HG03280 (cell line): ENCODE measurements around the gene TMPO.
A peak's percentile ranks its signal among the peaks of the same experiment; 100 is the strongest.
"Not testable (repeated sequence)": the region's sequence is repeated elsewhere in the genome, so short reads cannot be mapped to it uniquely, and the experiment has no call there.

Experiments used
- ATAC-seq: cut with Tn5 transposase; IDR thresholded peaks from one replicate; pipeline ENCODE4 v1.9.1; 2021; ENCODE audit warnings: mild to moderate bottlenecking, moderate library complexity; ENCODE audit not compliant: unreplicated experiment

Gene TMPO

DNA sequence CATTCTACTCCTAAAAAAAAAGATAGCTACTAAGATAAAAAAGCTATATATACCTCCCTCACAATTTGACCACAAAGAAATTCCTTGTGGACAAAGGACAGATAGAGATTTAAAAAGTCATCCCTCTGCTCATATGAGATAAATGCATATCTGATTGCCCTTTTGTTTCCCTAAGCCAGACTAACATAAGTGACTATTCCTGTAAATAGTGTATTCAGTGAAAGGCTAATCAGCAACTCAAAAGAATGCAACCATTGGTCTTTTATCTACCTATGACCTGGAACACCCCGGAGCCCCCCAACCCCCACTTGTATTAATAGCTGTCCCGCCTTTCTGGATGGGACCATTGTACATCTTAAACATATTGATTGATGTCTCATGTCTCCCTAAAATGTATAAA lies 6.3 kb upstream of the TMPO start:
- no peak for ATAC-seq

DNA sequence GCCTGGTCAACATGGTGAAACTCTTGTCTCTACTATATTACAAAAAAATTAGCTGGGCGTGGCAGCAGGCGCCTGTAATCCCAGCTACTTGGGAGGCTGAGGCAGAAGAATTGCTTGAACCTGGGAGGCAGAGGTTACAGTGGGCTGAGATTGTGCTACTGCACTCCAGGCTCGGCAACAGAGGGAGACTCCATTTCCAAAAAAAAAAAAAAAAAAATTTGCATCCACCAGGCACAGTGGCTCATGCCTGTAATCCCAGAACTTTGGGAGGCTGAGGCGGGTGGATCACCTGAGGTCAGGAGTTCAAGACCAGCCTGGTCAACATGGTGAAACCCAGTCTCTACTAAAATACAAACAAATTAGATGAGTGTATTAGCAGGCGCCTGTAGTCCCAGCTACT lies 3.6 kb upstream of the TMPO start:
- ATAC-seq = not testable (repeated sequence)

DNA sequence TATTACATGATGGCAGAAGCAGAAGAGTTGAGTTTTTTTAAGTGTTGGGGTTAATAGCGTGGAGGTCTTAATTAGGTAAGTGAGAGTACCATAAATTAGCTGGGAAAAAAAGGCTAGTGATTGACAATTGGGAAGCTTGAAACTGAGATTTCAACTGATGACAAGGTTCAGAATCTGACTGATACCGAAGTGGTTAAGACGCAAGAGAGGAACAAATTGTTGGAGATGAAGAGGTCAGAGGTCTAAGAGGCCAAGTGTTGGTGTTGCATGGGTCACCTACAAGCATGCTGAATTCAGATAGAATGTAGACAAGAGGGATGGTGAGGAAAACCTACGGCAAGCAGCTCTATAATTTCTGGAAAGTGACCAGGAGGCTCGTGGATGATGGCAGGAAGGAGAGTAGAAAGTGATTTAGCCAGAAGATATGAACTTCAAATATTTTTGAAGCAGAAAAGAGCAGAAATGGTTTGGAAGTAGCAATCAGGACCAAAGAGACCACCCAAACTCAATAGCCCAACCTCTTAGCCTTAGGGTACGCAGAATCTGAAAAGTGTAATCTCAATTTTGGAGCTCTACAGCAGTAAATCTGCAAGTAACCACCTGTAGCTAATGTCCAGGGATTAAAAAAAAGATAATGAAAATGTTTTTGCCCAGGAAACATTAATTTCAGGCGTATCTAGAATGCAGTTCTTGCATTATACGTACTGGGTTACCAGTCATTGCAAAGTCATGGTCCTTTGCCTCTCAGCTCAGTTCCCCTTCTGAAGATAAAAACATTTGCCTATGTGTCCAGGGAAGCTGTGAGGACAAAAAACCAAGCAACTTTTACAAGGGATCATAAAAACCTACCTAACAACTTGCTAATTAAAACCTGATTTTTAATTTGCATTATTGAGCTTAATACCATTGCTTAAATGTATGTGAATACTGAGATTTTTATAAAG lies 1.7 kb upstream of the TMPO start:
- ATAC-seq = no peak

DNA sequence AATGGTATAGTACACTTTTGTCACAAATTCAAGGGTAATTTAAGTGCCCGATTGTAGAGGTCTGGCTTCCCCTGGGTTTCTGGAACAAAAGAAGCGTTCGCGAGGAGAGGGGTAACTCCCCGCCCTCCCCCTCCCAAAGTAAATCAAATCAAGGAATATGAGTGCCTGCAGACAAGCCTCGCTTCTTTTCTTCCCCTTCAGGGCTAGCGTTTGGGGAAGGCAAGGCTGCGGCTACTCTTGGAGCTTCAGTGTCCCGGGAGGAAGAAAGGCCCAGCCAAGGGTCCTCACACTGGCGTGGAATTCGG lies 456 bp upstream of the TMPO start:
- ATAC-seq = no peak

DNA sequence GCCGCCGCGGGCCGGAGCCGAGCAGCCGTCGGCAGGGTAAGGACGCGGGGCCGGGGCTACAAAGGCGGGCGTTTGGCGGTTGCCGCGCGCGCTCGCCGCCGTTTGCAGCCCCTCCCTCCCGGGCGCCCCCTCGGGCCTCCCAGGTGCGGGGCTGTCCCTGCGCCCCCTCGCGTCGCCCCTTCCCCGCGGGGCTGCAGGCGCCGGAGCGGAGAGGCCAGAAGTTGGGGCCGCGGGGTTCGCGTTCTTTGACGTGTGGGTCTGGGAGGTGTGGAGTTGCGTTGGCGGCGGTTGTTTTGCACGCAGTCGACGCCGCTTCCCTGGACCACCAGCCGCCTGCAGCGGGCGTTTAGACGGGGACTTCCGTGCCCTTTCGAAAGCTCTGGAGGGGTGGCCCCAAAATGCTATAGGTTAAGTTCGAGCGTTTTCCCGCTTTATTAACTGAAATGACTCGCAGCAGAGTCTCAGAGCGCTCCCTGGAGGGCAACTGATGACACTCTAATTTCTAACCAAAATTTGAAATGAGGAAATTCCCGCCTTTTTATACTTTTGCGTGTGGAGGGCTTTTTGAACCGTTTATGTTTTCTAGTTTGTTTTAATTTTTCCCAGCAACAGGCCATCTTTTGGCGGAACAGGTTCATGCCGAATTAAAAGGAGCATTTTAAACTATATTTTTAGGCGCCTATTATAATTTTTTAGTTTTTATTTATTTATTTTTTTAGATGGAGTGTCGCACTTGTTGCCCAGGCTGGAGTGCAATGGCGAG lies 902 bp downstream of the TMPO start:
- ATAC-seq = peak; percentile 51

DNA sequence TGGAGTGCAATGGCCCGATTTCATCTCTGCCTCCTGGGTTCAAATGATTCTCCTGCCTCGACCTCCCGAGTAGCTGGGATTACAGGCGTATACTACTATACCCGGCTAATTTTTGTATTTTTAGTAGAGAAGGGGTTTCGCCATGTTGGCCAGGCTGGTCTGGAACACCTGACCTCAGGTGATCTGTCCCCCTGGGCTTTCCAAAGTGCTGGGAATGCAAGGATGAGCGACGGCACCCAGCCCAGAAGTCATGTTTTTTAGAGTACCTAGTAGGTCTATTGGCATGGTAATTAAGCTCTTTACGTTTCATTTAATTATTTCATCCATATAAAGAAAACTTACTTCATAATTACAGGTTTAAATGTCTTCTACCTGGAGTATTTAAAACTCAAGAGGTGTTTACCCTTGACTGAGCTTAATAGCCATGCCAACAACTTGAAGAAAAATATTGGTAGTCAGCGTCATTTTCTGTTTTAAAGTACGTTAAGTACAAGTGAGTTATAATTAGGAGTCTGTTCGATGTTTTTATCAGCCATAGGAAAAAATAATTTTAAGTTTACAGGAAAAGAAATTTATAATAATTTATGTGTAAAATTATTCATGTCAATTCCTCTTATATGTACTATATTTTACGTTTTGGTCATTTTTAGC lies 4.0 kb downstream of the TMPO start:
- ATAC-seq = no peak

DNA sequence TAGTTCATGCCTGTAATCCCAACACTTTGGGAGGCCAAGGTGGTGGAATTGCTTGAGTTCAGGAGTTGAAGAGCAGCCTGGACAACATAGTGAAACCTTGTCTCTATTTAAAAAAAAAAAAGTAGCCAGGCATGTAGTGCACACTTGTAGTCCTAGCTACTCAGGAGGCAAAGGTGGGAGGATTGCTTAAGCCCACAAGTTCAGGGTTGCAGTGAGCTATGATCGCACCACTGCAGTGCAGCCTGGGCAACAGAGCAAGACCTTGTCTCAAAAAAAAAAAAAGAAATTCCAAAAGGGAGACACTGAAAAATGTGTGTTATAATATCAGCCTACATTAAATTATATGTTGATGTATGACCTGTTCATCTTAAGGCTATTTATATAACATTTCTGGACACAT lies 14.7 kb downstream of the TMPO start:
- no peak for ATAC-seq

DNA sequence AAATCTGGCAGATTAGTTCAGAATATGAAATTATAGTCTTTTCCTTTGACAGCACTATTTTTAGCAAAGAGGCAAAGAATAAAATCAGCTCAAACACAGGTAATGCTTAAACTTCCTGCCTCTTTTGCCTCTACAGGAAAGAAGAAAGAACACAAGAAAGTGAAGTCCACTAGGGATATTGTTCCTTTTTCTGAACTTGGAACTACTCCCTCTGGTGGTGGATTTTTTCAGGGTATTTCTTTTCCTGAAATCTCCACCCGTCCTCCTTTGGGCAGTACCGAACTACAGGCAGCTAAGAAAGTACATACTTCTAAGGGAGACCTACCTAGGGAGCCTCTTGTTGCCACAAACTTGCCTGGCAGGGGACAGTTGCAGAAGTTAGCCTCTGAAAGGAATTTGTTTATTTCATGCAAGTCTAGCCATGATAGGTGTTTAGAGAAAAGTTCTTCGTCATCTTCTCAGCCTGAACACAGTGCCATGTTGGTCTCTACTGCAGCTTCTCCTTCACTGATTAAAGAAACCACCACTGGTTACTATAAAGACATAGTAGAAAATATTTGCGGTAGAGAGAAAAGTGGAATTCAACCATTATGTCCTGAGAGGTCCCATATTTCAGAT lies 17.4 kb downstream of the TMPO start:
- no peak for ATAC-seq

DNA sequence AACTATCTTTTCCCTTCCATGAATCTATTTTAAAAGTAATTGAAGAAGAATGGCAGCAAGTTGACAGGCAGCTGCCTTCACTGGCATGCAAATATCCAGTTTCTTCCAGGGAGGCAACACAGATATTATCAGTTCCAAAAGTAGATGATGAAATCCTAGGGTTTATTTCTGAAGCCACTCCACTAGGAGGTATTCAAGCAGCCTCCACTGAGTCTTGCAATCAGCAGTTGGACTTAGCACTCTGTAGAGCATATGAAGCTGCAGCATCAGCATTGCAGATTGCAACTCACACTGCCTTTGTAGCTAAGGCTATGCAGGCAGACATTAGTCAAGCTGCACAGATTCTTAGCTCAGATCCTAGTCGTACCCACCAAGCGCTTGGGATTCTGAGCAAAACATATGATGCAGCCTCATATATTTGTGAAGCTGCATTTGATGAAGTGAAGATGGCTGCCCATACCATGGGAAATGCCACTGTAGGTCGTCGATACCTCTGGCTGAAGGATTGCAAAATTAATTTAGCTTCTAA lies 18.4 kb downstream of the TMPO start:
- no peak for ATAC-seq

DNA sequence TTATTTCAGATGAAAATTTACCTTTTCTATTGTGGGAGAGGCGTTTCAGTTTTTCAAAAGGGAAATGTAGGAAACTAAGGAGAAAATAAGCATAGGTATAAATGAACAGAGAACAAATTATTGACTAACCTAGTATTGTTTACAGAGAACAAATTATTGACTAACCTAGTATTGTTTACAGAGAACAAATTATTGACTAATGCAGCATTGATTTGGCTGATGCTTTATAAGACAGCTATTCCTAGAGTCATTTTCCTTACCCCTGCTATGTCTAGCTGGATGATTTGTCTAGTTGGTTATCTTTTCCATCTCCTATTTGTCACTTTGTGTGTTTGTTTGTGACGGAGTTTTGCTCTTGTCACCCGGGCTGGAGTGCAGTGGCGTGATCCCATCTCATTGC lies 22.6 kb downstream of the TMPO start:
- ATAC-seq = no peak

DNA sequence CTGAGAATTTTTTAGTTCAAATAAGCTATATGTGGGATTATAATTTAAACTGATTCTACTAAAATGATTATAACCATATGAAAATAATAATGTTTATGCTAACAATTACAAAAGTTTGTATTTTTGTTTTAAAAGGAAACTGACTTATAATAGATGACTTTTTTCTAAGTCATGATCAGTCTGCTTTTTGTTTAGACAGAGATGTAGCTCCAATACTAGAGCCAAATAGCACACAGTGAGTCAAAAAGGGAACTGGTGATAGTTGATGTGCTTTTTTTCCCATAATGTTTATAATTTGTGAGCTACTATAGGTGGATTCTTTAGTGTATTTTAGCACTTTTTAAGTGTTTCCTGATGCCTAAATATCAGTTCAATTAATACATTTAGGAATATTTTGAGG lies 28.3 kb downstream of the TMPO start:
- no peak for ATAC-seq

DNA sequence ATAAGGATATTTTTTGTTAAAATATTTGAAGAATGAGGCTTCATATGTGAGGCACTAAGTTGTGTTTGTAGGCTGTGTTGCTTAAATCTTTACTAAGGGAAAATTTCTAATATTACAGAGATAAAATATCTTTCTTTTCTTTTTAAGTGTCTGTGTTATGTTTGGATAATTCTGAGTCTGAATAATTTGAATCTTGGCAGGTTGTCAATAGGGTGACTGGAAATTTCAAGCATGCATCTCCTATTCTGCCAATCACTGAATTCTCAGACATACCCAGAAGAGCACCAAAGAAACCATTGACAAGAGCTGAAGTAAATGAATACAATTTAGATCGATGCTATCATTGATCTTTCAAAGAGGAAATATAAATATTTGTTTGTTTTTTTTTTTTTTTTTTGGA lies 29.4 kb downstream of the TMPO start:
- no peak for ATAC-seq

DNA sequence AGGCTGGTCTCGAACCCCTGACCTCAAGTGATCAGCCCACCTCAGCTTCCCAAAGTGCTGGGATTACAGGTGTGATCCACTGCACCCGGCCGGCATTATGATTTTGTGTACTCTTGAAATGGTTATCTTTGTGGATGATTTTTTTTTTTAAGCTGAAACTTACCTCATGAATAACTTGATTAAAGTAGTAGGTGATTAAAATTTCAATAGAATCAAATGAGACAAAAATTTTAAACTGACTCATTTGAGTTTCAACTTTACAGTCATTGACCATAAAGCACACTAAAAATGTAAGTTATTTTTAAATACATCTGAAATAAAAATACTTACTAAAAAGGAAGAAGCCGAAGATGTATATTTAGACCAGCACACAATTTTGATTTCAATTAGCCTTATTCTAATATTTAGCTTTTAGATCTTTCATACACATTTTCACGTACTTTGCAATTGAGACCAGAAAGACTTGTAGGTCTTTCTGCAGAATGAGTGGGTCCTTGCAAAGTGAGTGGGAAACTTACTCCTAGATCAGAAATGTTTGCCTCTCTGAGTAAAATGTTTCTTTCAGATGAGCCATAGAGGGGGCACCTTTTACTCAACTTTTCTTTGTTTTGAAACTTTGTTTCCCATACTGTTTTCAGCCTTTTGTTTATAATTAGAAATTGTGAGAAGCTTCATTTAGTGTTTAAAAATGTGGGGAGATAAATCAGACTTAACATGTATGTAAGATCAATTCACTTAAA lies 34.2 kb downstream of the TMPO start:
- ATAC-seq = no peak

DNA sequence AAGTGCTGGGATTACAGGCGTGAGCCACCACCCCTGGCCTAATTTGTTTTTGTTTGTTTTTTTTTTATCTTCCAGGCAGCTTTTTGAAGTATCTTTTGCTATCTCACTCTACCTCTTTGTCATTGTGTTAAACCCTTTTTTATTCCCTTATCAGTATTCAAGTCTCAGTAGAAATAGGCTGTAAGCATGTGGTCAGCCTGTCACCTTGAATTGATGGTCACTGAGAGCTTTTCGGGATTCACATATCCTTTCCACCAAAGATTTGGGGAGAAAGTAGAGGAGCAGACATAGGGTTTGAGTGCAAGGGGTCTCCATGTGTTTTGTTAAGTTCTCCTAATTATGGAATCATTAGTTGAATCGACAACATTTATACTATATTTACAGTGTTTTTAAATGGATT lies 36.4 kb downstream of the TMPO start:
- ATAC-seq = no peak

DNA sequence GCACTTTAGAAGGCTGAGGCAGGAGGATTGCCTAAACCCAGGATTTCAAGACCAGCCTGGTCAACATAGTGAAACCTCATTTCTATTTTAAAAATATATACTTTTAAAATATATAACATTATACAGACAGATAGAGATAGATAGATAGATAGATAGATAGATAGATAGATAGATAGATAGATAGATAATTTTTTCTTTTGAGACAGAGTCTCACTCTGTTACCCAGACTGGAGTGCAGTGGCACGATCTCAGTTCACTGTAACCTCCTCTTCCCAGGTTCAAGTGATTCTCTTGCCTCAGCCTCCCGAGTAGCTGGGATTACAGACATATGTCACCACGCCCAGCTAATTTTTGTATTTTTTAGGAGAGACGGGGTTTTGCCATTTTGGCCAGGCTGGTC lies 42.7 kb downstream of the TMPO start:
- ATAC-seq = not testable (repeated sequence)

DNA sequence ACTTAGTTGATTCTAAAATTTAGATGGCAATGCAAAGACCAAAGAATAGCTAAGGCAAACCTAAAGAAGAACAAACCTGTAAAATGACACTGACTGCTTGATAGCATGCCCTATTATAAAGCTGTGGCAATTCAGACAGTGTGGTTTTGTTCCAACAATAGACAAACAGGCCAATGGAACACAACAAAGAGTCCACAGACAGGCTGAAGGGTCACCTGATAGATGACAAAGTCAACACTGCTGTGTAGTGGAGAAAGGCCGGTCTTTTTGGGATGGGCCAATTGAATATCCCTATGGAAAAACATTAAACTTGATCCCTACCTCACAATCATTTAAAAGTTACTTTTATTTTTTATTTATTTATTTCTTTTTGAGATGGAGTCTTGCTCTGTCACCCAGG lies 44.3 kb downstream of the TMPO start:
- no peak for ATAC-seq

DNA sequence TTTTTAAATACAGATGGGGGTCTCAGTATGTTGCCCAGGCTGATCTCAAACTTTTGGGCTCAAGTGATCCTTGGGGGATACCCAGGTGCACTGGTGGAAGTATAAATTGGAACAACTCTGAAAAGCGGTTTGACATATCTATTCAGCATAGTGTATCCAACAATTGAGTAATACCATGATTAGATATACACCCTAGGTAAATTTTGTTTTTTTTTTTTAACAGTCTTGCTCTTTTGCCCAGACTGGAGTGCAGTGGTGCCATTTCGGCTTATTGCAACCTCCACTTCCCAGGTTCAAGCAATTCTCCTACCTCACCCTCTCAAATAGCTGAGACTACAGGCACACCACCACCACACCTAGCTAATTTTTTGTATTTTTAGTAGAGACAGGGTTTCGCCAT lies 46.5 kb downstream of the TMPO start:
- no peak for ATAC-seq

DNA sequence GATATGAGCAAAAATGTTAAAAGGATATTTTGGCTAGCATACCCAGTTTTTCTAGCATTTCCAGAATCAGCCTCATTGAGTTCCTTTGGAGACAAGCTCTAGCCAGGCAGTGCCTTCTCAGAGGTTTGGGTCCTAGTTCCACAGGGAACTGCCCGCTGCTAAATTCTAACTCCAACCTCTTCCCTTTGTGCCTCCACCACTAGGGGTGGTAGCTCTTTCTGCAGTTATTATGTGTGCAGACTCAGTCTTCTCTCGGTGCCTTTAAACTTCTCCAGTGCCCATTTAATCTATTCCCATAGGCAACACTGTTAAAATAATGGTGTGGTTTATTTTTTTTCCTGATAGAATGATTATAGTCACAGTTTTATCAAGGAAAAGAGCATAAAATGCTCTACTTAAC lies 56.6 kb downstream of the TMPO start:
- ATAC-seq = no peak

DNA sequence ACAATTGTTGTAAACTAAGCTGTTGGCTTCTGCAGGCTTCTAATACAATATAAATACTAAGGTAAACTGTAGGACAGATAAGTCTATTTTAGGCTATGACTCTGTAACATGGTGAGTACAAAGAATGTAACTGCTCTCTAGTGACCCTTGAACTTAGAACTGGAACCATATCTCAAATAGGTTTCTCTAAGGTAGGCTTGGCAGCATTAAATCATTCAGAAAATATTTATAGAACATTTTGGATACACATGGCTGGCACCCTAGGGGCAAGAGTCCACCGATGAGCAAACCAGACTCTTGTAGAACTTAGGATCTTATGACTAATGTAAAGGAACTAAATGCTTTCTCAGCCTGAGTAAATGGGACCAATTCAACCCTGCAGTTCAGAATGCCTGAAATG lies 58.7 kb downstream of the TMPO start:
- ATAC-seq = no peak

DNA sequence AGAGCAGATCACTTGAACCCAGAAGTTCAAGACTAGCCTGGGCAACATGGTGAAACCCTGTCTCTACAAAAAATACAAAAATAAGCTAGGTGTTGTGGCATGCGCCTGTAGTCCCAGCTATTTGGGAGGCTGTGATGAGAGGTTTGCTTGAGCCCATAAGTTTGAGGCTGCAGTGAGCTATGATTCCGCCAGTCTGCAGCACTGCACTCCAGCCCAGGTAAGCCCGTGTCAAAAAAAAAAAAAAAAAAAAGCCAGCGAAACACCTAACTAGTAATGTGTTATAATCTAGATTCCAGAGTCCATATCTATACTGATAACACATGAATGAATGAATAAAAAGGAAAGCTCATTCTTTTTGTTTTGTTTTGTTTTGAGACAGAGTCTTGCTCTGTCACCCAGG lies 59.6 kb downstream of the TMPO start:
- ATAC-seq = no peak

DNA sequence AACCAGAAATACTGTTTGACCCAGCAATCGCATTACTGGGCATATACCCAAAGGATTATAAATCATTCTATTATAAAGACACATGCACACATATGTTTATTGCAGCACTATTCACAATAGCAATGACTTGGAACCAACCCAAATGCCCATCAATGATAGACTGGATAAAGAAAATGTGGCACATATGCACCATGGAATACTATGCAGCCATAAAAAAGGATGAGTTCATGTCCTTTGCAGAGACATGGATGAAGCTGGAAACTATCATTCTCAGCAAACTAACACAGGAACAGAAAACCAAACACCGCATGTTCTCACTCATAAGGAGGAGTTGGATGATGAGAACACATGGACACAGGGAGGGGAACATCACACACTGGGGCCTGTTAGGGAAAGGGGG lies 61.4 kb downstream of the TMPO start:
- not testable (repeated sequence) for ATAC-seq
